Psoas muscle (tissue), 8 donors: Measurements from ENCODE around the gene RPS21. TPM values are rescaled to one million over a fixed set of nuclear protein-coding genes. Genes with fewer than 3 reads are reported as not detected.

Experiments used
- ATAC-seq, 4 donors: fragments of 200-7000 bp; cut with Tn5 transposase; one replicate each; pipeline ENCODE4 v1.9.1; 2020; ENCODE audit warnings: moderate library complexity in 3 of 4, mild to moderate bottlenecking in 2 of 4
- DNase-seq, 2 donors: peaks; one replicate each; pipeline ENCODE4 v3.0.0-alpha.2; 2020
- H3K27ac ChIP-seq: fragments of 200-600 bp; one replicate; pipeline ENCODE4 v1.8.0; 2022
- H3K27me3 ChIP-seq, 3 donors: fragments of 200-600 bp in 1 of 3; one replicate each; pipeline versions ENCODE4 v1.6.1 to v1.8.0; 2013 to 2022; ENCODE audit warnings: low read length in 2 of 3, mild to moderate bottlenecking in 2 of 3, moderate library complexity in 1 of 3; ENCODE audit not compliant: insufficient read depth in 3 of 3
- H3K36me3 ChIP-seq, 2 donors: fragments of 200-600 bp in 1 of 2; one replicate each; pipeline versions ENCODE4 v1.6.1 to v1.8.0; 2013 to 2022; ENCODE audit warnings: low read depth in 1 of 2, mild to moderate bottlenecking in 1 of 2, moderate library complexity in 1 of 2; ENCODE audit not compliant: insufficient read depth in 1 of 2
- H3K4me1 ChIP-seq: fragments of 200-600 bp; one replicate; pipeline ENCODE4 v1.8.0; 2022
- H3K4me3 ChIP-seq: fragments of 200-600 bp; one replicate; pipeline ENCODE4 v1.8.0; 2022; ENCODE audit warnings: mild to moderate bottlenecking
- H3K9me3 ChIP-seq: fragments of 200-600 bp; one replicate; pipeline ENCODE4 v1.8.0; 2022
- CTCF ChIP-seq: fragments of 200-600 bp; IDR thresholded peaks from one replicate; pipeline ENCODE4 v1.8.0; 2022; ENCODE audit warnings: antibody characterized with exemption
- WGBS, 3 donors: extraction: QIAGEN DNeasy Blood & Tissue Kit; methylation state at CpG; one replicate each; pipeline versions ENCODE4 v1.1.6 to v1.1.7; 2013; 5-methylcytosine and 5-hydroxymethylcytosine counted together
- intact Hi-C, 2 donors: fragments of 100-400 bp; cut with DNase I; formaldehyde crosslinking; loops; one replicate each; pipeline versions ENCODE4 v1.11.0 to v1.14.2; 2022
- polyA plus RNA-seq, 3 donors: library from polyadenylated mRNA; stranded (reverse); fragments of 200-250 nt; gene quantifications; one replicate each; pipeline ENCODE4 v1.2.3, GENCODE V29; 2013
- total RNA-seq, 4 donors: library from RNA; stranded (reverse); fragmentation: NEBNext Ultra II Directional in 2 of 4; extraction: Animal tissue kit (Norgen Biotek cat#: 25700) in 2 of 4; gene quantifications; one replicate each; pipeline versions ENCODE4 v1.2.1 to v1.2.4, GENCODE V29; 2021 to 2023
- donor health status: healthy with polysubstance abuse.
- donor health status: DM: no; HTN: no; CAD: no; lungs with moderate emphysema.
- donor health status: Bipolar disorder and iron deficiency.
- donor health status: healthy.
- donor health status: DM: yes; HTN: yes; CAD: no.
- donor health status: DM: no; HTN: no; CAD: no.
- donor health status: DM: no; HTN: no; CAD: no.
- donor health status: DM: yes; HTN: yes; CAD: no.

Gene RPS21
- total and polyA plus RNA-seq, 7 donors: 602 to 5,162 (median 1,206) TPM

GRCh38 chr20:62390317-62391164 is 3.6 kb downstream of the RPS21 start:
- peaks cover 0 to 68% of the 10 kb centered on the region in 2 donors for H3K36me3 ChIP-seq
- H3K27ac ChIP-seq: no peak overlapping the region
- no peak overlapping the region for H3K4me3 ChIP-seq
- no peak for ATAC-seq
- no peaks in the 10 kb centered on the region for H3K27me3 ChIP-seq
- H3K9me3 ChIP-seq: no peaks in the 10 kb centered on the region
- intact Hi-C loops: no loop called here
- WGBS, 3 donors: 74 to 83% (median 77%) methylated on average over 29 of the region's 29 CpGs
- peaks cover 12% of the 10 kb centered on the region for H3K4me1 ChIP-seq
- no peak for DNase-seq
- TF ChIP-seq CTCF: no peak

DNA sequence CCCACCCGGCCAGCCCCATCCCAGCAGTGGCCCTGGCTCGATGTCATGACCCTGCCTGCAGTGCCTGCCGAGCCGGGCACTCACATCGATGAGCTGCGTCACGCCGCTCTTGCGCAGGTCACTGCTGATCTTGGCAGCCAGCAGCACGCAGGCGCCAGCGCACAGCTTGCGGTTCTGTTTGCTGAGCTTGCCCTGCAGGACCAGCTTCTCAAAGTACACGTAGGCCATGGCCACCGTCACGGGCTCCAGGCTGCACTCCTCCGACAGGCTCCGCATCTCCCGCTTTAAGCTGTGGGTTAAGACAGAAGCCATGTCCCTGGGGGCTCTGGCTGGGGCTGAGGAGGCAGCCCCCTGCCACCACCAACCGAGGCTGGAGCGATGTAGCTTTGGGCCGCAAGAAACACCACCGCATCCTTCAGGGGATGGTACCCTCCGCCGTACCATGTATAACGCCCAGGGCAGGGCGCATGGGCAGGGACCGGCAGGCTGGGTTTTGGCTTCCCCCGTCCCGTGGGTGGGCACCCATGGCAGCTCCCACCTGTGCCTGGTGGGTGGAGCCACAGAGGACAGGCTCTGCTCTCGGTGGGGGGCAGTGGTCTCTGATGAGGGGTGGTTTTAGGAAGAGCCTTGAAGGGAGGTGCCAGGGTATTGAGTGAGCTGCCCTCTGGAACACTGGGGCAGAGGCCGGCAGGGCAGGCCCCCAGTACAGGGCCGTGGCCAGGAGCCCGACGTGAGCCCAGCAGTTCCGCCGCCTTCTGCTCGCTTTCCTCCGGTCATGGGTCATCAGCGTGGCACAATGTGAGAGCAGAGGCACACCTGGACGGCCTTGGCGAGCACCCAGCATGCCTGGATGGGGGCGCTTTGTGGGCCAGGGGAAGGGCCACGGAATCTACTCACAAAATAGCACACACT is 4.5 kb downstream of the RPS21 start:
- Histone ChIP-seq H3K27ac (no peak overlapping the region), H3K27me3 (no peaks in the 10 kb centered on the region), H3K9me3 (no peaks in the 10 kb centered on the region), H3K36me3 (peaks cover 0 to 69% of the 10 kb centered on the region in 2 donors), H3K4me3 (no peak overlapping the region), H3K4me1 (peaks cover 9% of the 10 kb centered on the region)
- intact Hi-C loops: no loop called here
- WGBS, 3 donors: 84% methylated on average over 42 to 44 of the region's 44 CpGs
- no peak for TF ChIP-seq CTCF
- DNase-seq (no peak), ATAC-seq (no peak)

- no peak for ATAC-seq
- no peak for TF ChIP-seq CTCF
- Histone ChIP-seq H3K4me1 (peaks cover 9% of the 10 kb centered on the region), H3K9me3 (no peaks in the 10 kb centered on the region), H3K4me3 (no peak overlapping the region), H3K27me3 (no peaks in the 10 kb centered on the region), H3K36me3 (peaks cover 0 to 69% of the 10 kb centered on the region in 2 donors), H3K27ac (no peak overlapping the region)
- no peak for DNase-seq
- WGBS, 3 donors: 83 to 89% (median 88%) methylated on average over 9 to 10 of the region's 10 CpGs
- intact Hi-C loops: no loop called here
Measured at GRCh38 chr20:62392077-62392418, 5.1 kb downstream of the RPS21 start.

GRCh38 chr20:62392621-62393334 is 5.9 kb downstream of the RPS21 start:
- Histone ChIP-seq H3K27ac (no peak overlapping the region), H3K9me3 (no peaks in the 10 kb centered on the region), H3K4me1 (peaks cover 5% of the 10 kb centered on the region), H3K4me3 (no peak overlapping the region), H3K36me3 (peaks cover 0 to 68% of the 10 kb centered on the region in 2 donors), H3K27me3 (no peaks in the 10 kb centered on the region)
- no peak for TF ChIP-seq CTCF
- no peak for DNase-seq
- intact Hi-C loops: no loop called here
- no peak for ATAC-seq
- 84 to 89% (median 88%) methylated on average over 21 of the region's 21 CpGs for WGBS, 3 donors
